HK-2 (cell line): ENCODE results near the gene ZNF777.
"Not testable (repeated sequence)": the region's sequence is repeated elsewhere in the genome, so short reads cannot be mapped to it uniquely, and the experiment has no call there.

Experiments used
- DNase-seq: peaks from one replicate; pipeline ENCODE4 v3.0.0-alpha.2; 2018; ENCODE audit not compliant: unreplicated experiment

ZNF777 gene

DNA sequence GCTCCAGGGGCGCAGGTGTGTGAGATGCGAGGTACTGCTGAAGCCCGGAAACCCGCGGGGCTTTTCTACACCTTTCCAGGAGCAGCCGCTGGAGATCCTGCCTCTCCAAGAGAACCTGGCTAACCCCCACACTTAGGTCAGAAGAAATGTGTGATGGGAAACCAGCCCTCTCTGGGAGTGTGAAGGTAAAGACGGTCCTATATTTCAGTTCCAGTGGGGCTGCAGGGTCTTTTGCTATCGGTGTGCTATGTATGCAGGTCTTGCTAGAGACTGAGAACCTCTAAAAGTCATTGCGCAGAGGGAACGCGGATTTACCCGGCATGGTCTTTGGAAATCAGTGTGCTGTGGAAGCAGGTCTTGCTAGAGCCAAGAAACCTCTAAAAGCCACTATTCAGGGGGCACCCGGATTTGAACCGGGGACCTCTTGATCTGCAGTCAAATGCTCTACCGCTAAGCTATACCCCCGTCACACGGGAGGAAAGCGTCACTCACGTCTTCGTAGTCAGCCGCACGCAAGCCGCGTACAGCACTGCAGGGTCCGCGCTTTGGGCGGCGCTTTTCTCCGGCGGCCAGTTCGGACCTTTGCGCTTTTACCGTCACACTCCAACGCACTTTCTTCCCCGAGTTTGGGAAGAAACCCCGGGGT lies 46.0 kb downstream of the ZNF777 start:
- no peak for DNase-seq

DNA sequence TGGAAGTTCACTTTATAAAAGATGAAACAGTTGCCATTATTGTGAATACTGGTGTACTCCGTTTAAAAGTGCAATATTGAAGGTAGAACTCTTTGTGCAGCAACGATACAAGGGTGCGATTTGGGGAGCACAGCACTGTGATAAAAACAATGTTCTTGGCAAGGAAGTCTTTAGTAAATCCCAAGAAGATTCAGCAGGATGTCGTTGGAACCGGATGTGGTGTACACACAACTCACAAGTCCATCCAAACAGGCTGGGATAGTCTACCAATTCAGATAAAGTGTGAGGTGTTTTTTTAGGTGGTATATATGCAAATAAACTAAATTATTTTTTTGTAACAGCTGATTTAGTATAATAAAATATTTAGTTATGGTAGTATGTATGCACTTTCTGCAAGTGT lies 46.7 kb downstream of the ZNF777 start:
- no peak for DNase-seq

GRCh38 chr7:149413083-149413482 lies 47.8 kb downstream of the ZNF777 start:
- not testable (repeated sequence) for DNase-seq

GRCh38 chr7:149409895-149410294 lies 51.0 kb downstream of the ZNF777 start:
- no peak for DNase-seq

DNA sequence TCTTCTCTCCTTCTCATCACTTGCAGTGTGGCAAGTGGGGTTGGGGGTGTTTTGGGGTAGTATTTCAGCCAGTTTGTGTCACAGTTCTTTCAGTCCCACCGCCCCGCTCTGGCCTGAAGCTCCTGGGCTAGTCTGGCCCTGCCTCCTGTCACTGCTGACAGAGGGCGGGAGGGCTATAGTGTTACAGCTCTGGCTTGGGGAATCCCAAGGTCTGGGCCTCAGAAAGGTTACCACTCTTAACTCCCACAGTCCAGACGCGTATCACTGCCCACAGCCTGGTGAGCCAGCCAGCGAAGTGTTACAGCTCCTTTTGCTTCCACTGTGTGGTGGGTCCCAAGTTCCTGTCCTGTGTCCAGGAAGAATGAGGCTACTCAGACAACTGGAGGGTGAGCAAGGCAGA lies 56.0 kb downstream of the ZNF777 start:
- no peak for DNase-seq

- DNase-seq, result no peak
These were observed 56.5 kb downstream of the ZNF777 start for GRCh38 chr7:149404396-149404795.

GRCh38 chr7:149398195-149398820 lies 62.6 kb downstream of the ZNF777 start:
- DNase-seq, result no peak

GRCh38 chr7:149397470-149398043 lies 63.3 kb downstream of the ZNF777 start:
- no peak for DNase-seq

GRCh38 chr7:149388550-149389335 lies 72.1 kb downstream of the ZNF777 start:
- not testable (repeated sequence) for DNase-seq

DNA sequence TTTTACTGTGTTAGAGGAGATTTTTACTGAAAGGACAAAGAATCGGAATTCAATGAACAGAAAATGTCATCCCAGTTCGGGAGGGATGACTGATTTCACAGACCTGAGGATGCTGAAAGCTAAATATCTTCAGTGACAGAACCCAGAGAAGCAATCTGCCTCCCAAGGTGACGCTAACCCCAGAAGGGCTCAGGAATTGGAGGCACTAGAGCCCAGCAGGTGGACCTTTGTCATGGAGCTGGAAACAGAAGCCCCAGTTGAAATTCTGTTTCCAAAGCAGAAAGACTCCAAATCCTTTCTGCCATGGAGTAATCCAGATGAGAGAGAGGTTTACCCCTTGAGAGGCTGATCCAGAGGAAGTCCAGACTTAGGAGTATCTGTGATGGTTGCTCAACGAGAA lies 74.3 kb downstream of the ZNF777 start:
- not testable (repeated sequence) for DNase-seq

DNA sequence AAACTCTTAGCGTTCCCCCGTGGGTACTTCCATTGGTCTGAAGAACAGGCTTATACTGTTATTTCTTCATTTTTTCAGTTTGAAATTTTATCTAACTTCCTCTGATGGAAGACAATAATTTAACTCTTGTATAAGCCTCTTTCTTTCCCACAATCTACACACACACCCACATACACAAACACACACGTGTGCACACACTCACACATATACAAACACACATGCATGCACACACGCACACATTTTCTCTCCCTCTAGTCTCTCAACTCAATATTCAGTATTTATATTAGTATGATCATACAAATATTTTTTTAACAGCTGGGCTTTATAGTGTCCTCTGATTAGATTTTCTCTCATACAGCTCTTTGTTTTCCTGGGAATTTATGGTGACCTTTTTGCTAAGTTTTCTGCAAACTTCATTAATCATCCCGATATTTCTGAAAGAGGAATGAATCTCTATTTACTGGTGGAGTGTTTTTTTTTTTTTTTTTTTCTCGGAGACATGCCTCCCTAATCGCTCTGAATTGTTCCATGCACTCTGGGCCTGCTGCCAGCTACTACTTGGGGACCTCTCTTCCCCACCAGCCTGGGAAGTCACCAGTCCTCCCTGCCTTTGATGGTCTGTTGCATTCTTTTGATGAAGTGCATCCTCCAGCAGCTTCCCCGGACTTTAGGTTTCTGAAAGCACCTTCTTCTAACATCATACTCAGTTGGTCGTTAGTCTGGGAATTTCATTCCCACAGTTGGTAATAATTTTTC lies 75.5 kb downstream of the ZNF777 start:
- DNase-seq, result no peak
